CD8-positive, alpha-beta memory T cell (primary cell): ENCODE measurements around the gene PPP6R2. TPM values are rescaled to one million over a fixed set of nuclear protein-coding genes. Genes with fewer than 3 reads are reported as not detected.
A peak's percentile ranks its signal among the peaks of the same experiment; 100 is the strongest.

Source experiments
- CTCF ChIA-PET: fragments of 350-600 bp; sonication (Branson Sonifier 250); formaldehyde crosslinking; loops from one replicate; lab custom pipeline; 2021; ENCODE audit warnings: antibody characterized with exemption; lab: Charles Lee
- POLR2A ChIA-PET: fragments of 350-600 bp; sonication (Branson Sonifier 250); formaldehyde crosslinking; loops from one replicate; lab custom pipeline; 2021; ENCODE audit warnings: antibody characterized with exemption; lab: Charles Lee
- DNase-seq, 5 donors: peaks; one replicate each; pipeline versions ENCODE4 v3.0.0 to v3.0.0-alpha.2; 2020 to 2022; ENCODE audit warnings: mixed read lengths in 1 of 5
- H3K27ac ChIP-seq: one replicate; pipeline ENCODE4 v1.7.0; 2013; ENCODE audit warnings: low read depth, mild to moderate bottlenecking, low read length, moderate library complexity
- H3K27me3 ChIP-seq: 2 replicates; pipeline ENCODE4 v1.7.0; 2013; ENCODE audit warnings: low read length, mild to moderate bottlenecking; ENCODE audit not compliant: insufficient read depth, poor library complexity, severe bottlenecking
- H3K36me3 ChIP-seq: 2 replicates; pipeline ENCODE4 v1.7.0; 2013; ENCODE audit warnings: mild to moderate bottlenecking, low read length, moderate library complexity; ENCODE audit not compliant: insufficient read depth
- H3K4me1 ChIP-seq: 2 replicates; pipeline ENCODE4 v1.7.0; 2013; ENCODE audit warnings: mild to moderate bottlenecking, low read length, moderate library complexity; ENCODE audit not compliant: insufficient read depth
- H3K4me3 ChIP-seq: 2 replicates; pipeline ENCODE4 v1.7.0; 2013; ENCODE audit warnings: mild to moderate bottlenecking, low read length
- H3K9me3 ChIP-seq: 2 replicates; pipeline ENCODE4 v1.7.0; 2013; ENCODE audit warnings: mild to moderate bottlenecking, low read length
- H3K27ac Mint-ChIP-seq, 8 donors: one replicate each; pipeline ENCODE4 v1.8.0; 2020 to 2021; ENCODE audit warnings: mixed read lengths in 8 of 8, mild to moderate bottlenecking in 6 of 8, inconsistent platforms in 3 of 8, moderate library complexity in 3 of 8
- H3K27me3 Mint-ChIP-seq, 2 donors: one replicate each; pipeline ENCODE4 v1.8.0; 2020 to 2021; ENCODE audit warnings: mixed read lengths in 2 of 2, mild to moderate bottlenecking in 1 of 2, moderate library complexity in 1 of 2
- H3K36me3 Mint-ChIP-seq, 3 donors: one replicate each; pipeline ENCODE4 v1.8.0; 2020 to 2021; ENCODE audit warnings: mixed read lengths in 3 of 3, inconsistent platforms in 1 of 3, mild to moderate bottlenecking in 1 of 3
- H3K4me1 Mint-ChIP-seq, 3 donors: one replicate each; pipeline ENCODE4 v1.8.0; 2020 to 2021; ENCODE audit warnings: mixed read lengths in 3 of 3, inconsistent platforms in 1 of 3, mild to moderate bottlenecking in 1 of 3
- H3K4me3 Mint-ChIP-seq, 7 donors: one replicate each; pipeline ENCODE4 v1.8.0; 2020 to 2021; ENCODE audit warnings: mixed read lengths in 7 of 7, mild to moderate bottlenecking in 6 of 7, moderate library complexity in 4 of 7, inconsistent platforms in 2 of 7
- H3K9me3 Mint-ChIP-seq, 5 donors: one replicate each; pipeline ENCODE4 v1.8.0; 2020 to 2022; ENCODE audit warnings: mixed read lengths in 5 of 5, mild to moderate bottlenecking in 3 of 5, moderate library complexity in 2 of 5, inconsistent platforms in 1 of 5
- polyA plus RNA-seq: library from polyadenylated mRNA; unstranded; fragments of 300-500 nt; fragmentation: Illumina TruSeq; gene quantifications from one replicate; pipeline ENCODE4 v1.2.3, GENCODE V29; 2021
- total RNA-seq, 2 experiments: library from RNA; stranded (reverse); gene quantifications; one replicate each; pipeline ENCODE4 v1.2.3, GENCODE V29; 2021

PPP6R2 gene
- total and polyA plus RNA-seq, 3 experiments from 2014 or later: 34.2 to 55.9 (median 49.7) TPM

- Mint-ChIP-seq H3K4me3 (no peak overlapping the region), H3K4me1 (peaks cover 0 to 10% (median 2%) of the 10 kb centered on the region in 3 donors), H3K27ac (peak overlapping the region in 1 of 8 donors; percentile 55), H3K27me3 (peaks cover 14 to 19% of the 10 kb centered on the region in 2 donors), H3K9me3 (no peaks in the 10 kb centered on the region), H3K36me3 (no peaks in the 10 kb centered on the region)
- ChIA-PET POLR2A (interaction anchor here (0.5 kb wide), 1 partner anchor 65 kb away, joined by 3 read pairs; no protein-coding TSS in a partner anchor), CTCF (interaction anchor here (1.1 kb wide), 1 partner anchor 28 kb away, joined by 4 read pairs; no protein-coding TSS in a partner anchor)
- no peak for DNase-seq
- no peak overlapping the region for H3K4me3 ChIP-seq
- no peak overlapping the region for H3K27ac ChIP-seq
- H3K4me1 ChIP-seq: no peaks in the 10 kb centered on the region
- no peaks in the 10 kb centered on the region for H3K9me3 ChIP-seq
- H3K36me3 ChIP-seq: no peaks in the 10 kb centered on the region
- peaks cover 9% of the 10 kb centered on the region for H3K27me3 ChIP-seq
Measured at GRCh38 chr22:50303848-50304527, 39.1 kb upstream of the PPP6R2 start.

GRCh38 chr22:50304528-50305392 lies 38.4 kb upstream of the PPP6R2 start:
- Histone ChIP-seq H3K9me3 (no peaks in the 10 kb centered on the region), H3K36me3 (no peaks in the 10 kb centered on the region), H3K27me3 (peaks cover 9% of the 10 kb centered on the region), H3K4me1 (no peaks in the 10 kb centered on the region), H3K27ac (no peak overlapping the region), H3K4me3 (no peak overlapping the region)
- Mint-ChIP-seq H3K27ac (peak overlapping the region in 1 of 8 donors; percentile 55), H3K4me3 (no peak overlapping the region), H3K27me3 (peaks cover 14 to 19% of the 10 kb centered on the region in 2 donors), H3K9me3 (no peaks in the 10 kb centered on the region), H3K36me3 (no peaks in the 10 kb centered on the region), H3K4me1 (peaks cover 0 to 10% (median 2%) of the 10 kb centered on the region in 3 donors)
- POLR2A ChIA-PET: interaction anchor here (0.5 kb wide), 1 partner anchor 65 kb away, joined by 3 read pairs; no protein-coding TSS in a partner anchor
- no peak for DNase-seq
- CTCF ChIA-PET: no interaction called here

GRCh38 chr22:50305393-50305922 lies 37.7 kb upstream of the PPP6R2 start:
- no peaks in the 10 kb centered on the region for H3K4me1 ChIP-seq
- no peak for DNase-seq
- H3K36me3 Mint-ChIP-seq: no peaks in the 10 kb centered on the region
- peaks cover 9% of the 10 kb centered on the region for H3K27me3 ChIP-seq
- ChIA-PET POLR2A (interaction anchor here (1.3 kb wide), 1 partner anchor 44 kb away, joined by 3 read pairs; the partner anchor contains the start of gene MAPK12), CTCF (interaction anchor here (2.1 kb wide), 1 partner anchor 11 kb away, joined by 6 read pairs; no protein-coding TSS in a partner anchor)
- H3K9me3 Mint-ChIP-seq: no peaks in the 10 kb centered on the region
- H3K27ac Mint-ChIP-seq: no peak overlapping the region
- H3K4me3 Mint-ChIP-seq: peak overlapping the region in 1 of 7 donors; percentile 78
- H3K36me3 ChIP-seq: no peaks in the 10 kb centered on the region
- H3K27ac ChIP-seq: peak overlapping the region; percentile 57
- H3K27me3 Mint-ChIP-seq: peaks cover 14 to 19% of the 10 kb centered on the region in 2 donors
- H3K9me3 ChIP-seq: no peaks in the 10 kb centered on the region
- H3K4me1 Mint-ChIP-seq: peaks cover 0 to 10% (median 2%) of the 10 kb centered on the region in 3 donors
- H3K4me3 ChIP-seq: no peak overlapping the region

DNA sequence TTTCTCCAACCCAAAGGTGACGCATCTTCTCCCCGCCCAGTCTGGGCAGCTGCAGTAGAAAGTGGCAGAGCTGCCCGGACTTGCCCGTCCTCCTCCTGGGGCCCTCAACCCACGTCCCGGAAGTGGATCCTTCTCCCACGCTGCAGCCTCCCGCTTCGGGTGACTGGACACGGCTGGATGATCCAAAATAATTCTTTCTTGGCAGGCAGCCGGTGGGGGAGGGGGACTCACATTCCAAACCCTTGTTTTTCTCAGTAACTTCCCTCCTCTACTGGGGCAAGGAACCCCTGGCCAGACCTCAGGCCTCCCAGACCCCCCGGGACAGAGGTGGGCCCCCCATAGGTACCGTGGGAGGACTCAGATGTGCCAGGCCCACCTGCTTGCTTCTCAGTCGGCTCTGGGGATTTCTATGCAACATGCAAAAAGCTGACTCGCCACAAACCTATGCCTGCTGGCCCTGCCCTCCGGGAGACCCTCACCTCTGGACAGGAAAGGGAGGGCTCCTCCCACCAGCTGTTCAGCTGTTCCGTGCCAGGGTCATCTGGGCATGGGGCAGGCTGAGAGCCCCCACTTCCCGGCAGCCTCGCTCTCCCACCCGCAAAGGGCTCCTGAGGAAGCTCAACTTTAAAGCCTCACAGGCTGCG lies 37.1 kb upstream of the PPP6R2 start:
- Histone ChIP-seq H3K27ac (peak overlapping the region; percentile 57), H3K4me1 (no peaks in the 10 kb centered on the region), H3K9me3 (no peaks in the 10 kb centered on the region), H3K36me3 (no peaks in the 10 kb centered on the region), H3K4me3 (no peak overlapping the region), H3K27me3 (peaks cover 9% of the 10 kb centered on the region)
- peaks cover 14 to 19% of the 10 kb centered on the region in 2 donors for H3K27me3 Mint-ChIP-seq
- H3K9me3 Mint-ChIP-seq: no peaks in the 10 kb centered on the region
- peaks cover 0 to 10% (median 2%) of the 10 kb centered on the region in 3 donors for H3K4me1 Mint-ChIP-seq
- DNase-seq: no peak
- CTCF ChIA-PET: interaction anchor here (1.7 to 2.1 kb wide), 2 partner anchors 10 to 35 kb away, joined by 5 to 6 read pairs; no protein-coding TSS in a partner anchor
- POLR2A ChIA-PET: interaction anchor here (1.3 to 1.4 kb wide), 2 partner anchors 20 to 45 kb away, joined by 3 to 4 read pairs; partner anchors contain the start of gene MAPK12
- peak overlapping the region in 1 of 8 donors; percentile 63 for H3K27ac Mint-ChIP-seq
- no peaks in the 10 kb centered on the region for H3K36me3 Mint-ChIP-seq
- H3K4me3 Mint-ChIP-seq: peak overlapping the region in 4 of 7 donors; percentile 44 to 78 (median 54)

GRCh38 chr22:50306753-50307749 lies 36.1 kb upstream of the PPP6R2 start, which contains the start of gene PLXNB2:
PLXNB2 (minus strand) TSS chr22:50307646; CDS start chr22:50290584, 17,062 bp downstream.
- Histone ChIP-seq H3K27ac (peak within 1 kb of the TSS; percentile 57), H3K27me3 (peaks cover 9% of the 10 kb centered on the region), H3K4me3 (no peak within 1 kb of the TSS), H3K4me1 (no peaks in the 10 kb centered on the region), H3K9me3 (no peaks in the 10 kb centered on the region), H3K36me3 (no peaks in the 10 kb centered on the region)
- Mint-ChIP-seq H3K27me3 (peaks cover 14 to 19% of the 10 kb centered on the region in 2 donors), H3K4me1 (peaks cover 0 to 10% (median 2%) of the 10 kb centered on the region in 3 donors), H3K36me3 (no peaks in the 10 kb centered on the region), H3K27ac (no peak within 1 kb of the TSS), H3K4me3 (peak within 1 kb of the TSS in 3 of 7 donors; percentile 9 to 57 (median 29)), H3K9me3 (no peaks in the 10 kb centered on the region)
- DNase-seq: peak in 1 of 5 donors; percentile 31
- ChIA-PET CTCF (interaction anchor here (1.0 to 2.1 kb wide), 4 partner anchors 9 to 34 kb away, joined by 3 to 6 read pairs (median 4); no protein-coding TSS in a partner anchor), POLR2A (interaction anchor here (1.3 to 1.4 kb wide), 2 partner anchors 19 to 46 kb away, joined by 3 to 4 read pairs; partner anchors contain the start of gene MAPK12)

- CTCF ChIA-PET: interaction anchor here (1.3 kb wide), 1 partner anchor 14 kb away, joined by 3 read pairs; no protein-coding TSS in a partner anchor
- Mint-ChIP-seq H3K36me3 (no peaks in the 10 kb centered on the region), H3K4me3 (peak overlapping the region in 2 of 7 donors; percentile 9 to 29), H3K27me3 (peaks cover 12% of the 10 kb centered on the region in 2 donors), H3K9me3 (no peaks in the 10 kb centered on the region), H3K27ac (no peak overlapping the region), H3K4me1 (peaks cover 0 to 10% (median 2%) of the 10 kb centered on the region in 3 donors)
- Histone ChIP-seq H3K4me3 (no peak overlapping the region), H3K9me3 (no peaks in the 10 kb centered on the region), H3K4me1 (no peaks in the 10 kb centered on the region), H3K27me3 (peaks cover 9% of the 10 kb centered on the region), H3K36me3 (no peaks in the 10 kb centered on the region), H3K27ac (no peak overlapping the region)
- no peak for DNase-seq
- POLR2A ChIA-PET: no interaction called here
Measured at GRCh38 chr22:50307890-50308596, 35.1 kb upstream of the PPP6R2 start.
